Measurements from ENCODE around the gene ZNF281.

ZNF281 gene

DNA sequence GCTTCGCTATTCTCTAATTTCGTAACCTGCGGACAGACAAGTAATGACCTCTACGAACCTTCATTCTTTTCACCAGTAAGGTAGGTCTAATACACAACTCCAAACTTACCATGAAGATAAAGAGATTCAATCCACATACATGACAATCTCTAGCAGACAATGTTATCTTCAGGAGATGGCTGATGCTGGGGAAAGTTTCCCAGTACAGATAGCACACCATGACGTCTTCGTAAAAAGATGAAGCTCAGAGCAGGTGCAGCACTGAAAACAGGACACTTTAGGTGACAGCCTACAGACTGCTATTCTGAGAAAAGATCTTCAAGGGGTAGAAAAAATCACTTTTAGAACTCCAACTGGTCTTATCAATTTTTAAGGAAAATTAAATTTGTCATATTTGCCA, 41.3 kb downstream of the ZNF281 start:
- no peaks in the 10 kb centered on the region for H3K36me3 ChIP-seq (replicated peaks; ENCODE audit: insufficient read depth, low read length)
- H3K4me2 ChIP-seq (ENCODE audit: low read depth, low read length), result no peak overlapping the region
- H3F3A ChIP-seq (ENCODE audit: insufficient read depth, low read length), result no peaks in the 10 kb centered on the region
- H3K27me3 ChIP-seq (replicated peaks; ENCODE audit: insufficient read depth, low read length), result no peaks in the 10 kb centered on the region
- H3K79me2 ChIP-seq (ENCODE audit: low read length), result no peaks in the 10 kb centered on the region
- no peak overlapping the region for H3K4me3 ChIP-seq (ENCODE audit: low read length)
- no peaks in the 10 kb centered on the region for H4K20me1 ChIP-seq (ENCODE audit: insufficient read depth, low read length)
- H3K4me1 ChIP-seq (ENCODE audit: low read length), result peaks cover 8% of the 10 kb centered on the region; the same call in 1 of the 2 replicates
- H3K27ac ChIP-seq (ENCODE audit: low read length), result no peak overlapping the region
- H3K9me2 ChIP-seq (replicated peaks; ENCODE audit: insufficient read depth, low read length), result no peaks in the 10 kb centered on the region
- no peak overlapping the region for H3K9ac ChIP-seq (ENCODE audit: low read length)
- no peak for DNase-seq
- no peak for TF ChIP-seq EZH2 (optimal IDR thresholded peaks at IDR 0.05; ENCODE audit: low read depth, low read length)
- TF ChIP-seq, protein P1, sequence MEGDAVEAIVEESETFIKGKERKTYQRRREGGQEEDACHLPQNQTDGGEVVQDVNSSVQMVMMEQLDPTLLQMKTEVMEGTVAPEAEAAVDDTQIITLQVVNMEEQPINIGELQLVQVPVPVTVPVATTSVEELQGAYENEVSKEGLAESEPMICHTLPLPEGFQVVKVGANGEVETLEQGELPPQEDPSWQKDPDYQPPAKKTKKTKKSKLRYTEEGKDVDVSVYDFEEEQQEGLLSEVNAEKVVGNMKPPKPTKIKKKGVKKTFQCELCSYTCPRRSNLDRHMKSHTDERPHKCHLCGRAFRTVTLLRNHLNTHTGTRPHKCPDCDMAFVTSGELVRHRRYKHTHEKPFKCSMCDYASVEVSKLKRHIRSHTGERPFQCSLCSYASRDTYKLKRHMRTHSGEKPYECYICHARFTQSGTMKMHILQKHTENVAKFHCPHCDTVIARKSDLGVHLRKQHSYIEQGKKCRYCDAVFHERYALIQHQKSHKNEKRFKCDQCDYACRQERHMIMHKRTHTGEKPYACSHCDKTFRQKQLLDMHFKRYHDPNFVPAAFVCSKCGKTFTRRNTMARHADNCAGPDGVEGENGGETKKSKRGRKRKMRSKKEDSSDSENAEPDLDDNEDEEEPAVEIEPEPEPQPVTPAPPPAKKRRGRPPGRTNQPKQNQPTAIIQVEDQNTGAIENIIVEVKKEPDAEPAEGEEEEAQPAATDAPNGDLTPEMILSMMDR (IDR thresholded peaks at IDR 0.05; ENCODE audit: low read length), result no peak
- TF ChIP-seq EZH2phosphoT487 (IDR thresholded peaks at IDR 0.05; ENCODE audit: low read length), result no peak
- H2AFZ ChIP-seq (ENCODE audit: low read length), result no peak overlapping the region
- no peaks in the 10 kb centered on the region for H3K9me3 ChIP-seq (replicated peaks; ENCODE audit: insufficient read depth, low read length)

DNA sequence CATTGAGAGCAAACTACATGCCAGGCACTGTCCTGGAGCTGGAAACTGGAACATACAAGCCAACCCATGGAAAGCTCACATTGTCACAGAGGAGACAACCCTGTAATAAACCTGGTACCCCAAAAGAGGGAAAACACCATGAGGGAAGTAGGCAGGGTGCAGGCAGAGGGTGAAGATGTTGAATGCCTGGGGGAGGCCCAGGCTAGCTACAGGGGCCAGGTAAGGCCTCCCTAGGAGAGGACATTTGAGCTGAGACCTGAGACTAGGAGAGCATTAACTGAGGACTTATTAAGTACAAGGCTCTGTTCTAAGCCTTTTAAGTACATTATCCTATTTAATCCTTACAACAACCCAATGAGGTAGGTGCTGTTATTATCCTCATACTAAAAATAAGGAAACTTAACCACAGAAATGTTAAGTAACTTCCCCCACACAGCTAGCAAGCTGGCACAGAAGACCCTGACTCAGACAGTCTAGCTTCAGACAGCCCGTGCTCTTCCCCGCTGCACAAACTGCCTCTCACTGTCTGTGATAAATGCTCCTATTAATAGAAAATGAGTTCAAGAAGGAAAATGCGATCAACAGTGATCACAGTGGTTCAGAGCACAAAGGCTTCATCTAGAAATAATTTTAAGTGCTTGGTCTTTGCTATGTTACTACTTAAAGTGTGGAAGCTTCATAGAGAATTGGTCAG, 41.8 kb downstream of the ZNF281 start:
- Histone ChIP-seq H3K27ac (ENCODE audit: low read length) (no peak overlapping the region), H4K20me1 (ENCODE audit: insufficient read depth, low read length) (no peaks in the 10 kb centered on the region), H3F3A (ENCODE audit: insufficient read depth, low read length) (no peaks in the 10 kb centered on the region), H3K4me1 (ENCODE audit: low read length) (peaks cover 8% of the 10 kb centered on the region; the same call in 1 of the 2 replicates), H2AFZ (ENCODE audit: low read length) (no peak overlapping the region), H3K27me3 (replicated peaks; ENCODE audit: insufficient read depth, low read length) (no peaks in the 10 kb centered on the region), H3K9me3 (replicated peaks; ENCODE audit: insufficient read depth, low read length) (no peaks in the 10 kb centered on the region), H3K9ac (ENCODE audit: low read length) (no peak overlapping the region), H3K4me3 (ENCODE audit: low read length) (no peak overlapping the region), H3K4me2 (ENCODE audit: low read depth, low read length) (no peak overlapping the region), H3K79me2 (ENCODE audit: low read length) (no peaks in the 10 kb centered on the region), H3K9me2 (replicated peaks; ENCODE audit: insufficient read depth, low read length) (no peaks in the 10 kb centered on the region), H3K36me3 (replicated peaks; ENCODE audit: insufficient read depth, low read length) (no peaks in the 10 kb centered on the region)
- DNase-seq, result no peak
- TF ChIP-seq, protein P1 (IDR thresholded peaks at IDR 0.05; ENCODE audit: low read length), result no peak
- no peak for TF ChIP-seq EZH2 (optimal IDR thresholded peaks at IDR 0.05; ENCODE audit: low read depth, low read length)
- no peak for TF ChIP-seq EZH2phosphoT487 (IDR thresholded peaks at IDR 0.05; ENCODE audit: low read length)

DNA sequence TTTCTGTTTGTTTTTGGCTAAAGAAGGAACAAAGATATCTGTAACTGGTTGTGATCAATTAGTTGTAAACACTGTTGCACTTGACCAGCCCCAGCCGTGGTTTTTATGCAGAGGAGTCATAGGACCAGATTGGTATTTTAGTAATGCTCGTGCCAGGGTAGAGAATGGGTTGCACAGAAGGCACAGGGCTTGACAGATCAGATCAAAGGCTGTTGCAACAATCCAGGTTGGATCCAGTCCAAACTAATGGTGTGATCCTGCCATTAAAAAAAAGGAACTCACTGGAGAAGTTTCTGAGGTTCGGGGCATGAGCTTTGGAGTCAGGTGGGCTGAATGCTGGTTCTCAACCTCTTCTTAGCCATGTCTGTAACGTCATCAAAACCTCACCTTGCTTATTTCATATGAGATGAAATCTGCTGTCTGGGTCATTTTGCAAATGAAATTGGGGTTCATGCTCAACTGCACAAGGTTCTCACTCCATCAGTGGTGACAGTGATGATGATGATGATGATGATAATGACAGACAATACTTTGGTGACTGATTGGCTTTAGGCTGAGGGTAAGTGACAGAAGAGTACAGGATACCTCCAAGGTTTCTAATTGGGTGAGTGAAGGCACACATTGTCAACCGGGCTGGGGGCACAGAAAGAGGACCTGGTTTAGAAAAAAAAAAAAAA, 43.1 kb downstream of the ZNF281 start:
- no peaks in the 10 kb centered on the region for H3K79me2 ChIP-seq (ENCODE audit: low read length)
- H3K27ac ChIP-seq (ENCODE audit: low read length), result no peak overlapping the region
- H3K27me3 ChIP-seq (replicated peaks; ENCODE audit: insufficient read depth, low read length), result no peaks in the 10 kb centered on the region
- H3K9ac ChIP-seq (ENCODE audit: low read length), result no peak overlapping the region
- no peaks in the 10 kb centered on the region for H3K36me3 ChIP-seq (replicated peaks; ENCODE audit: insufficient read depth, low read length)
- no peak for TF ChIP-seq EZH2 (optimal IDR thresholded peaks at IDR 0.05; ENCODE audit: low read depth, low read length)
- TF ChIP-seq, protein P1 (IDR thresholded peaks at IDR 0.05; ENCODE audit: low read length), result no peak
- no peak for TF ChIP-seq EZH2phosphoT487 (IDR thresholded peaks at IDR 0.05; ENCODE audit: low read length)
- no peaks in the 10 kb centered on the region for H4K20me1 ChIP-seq (ENCODE audit: insufficient read depth, low read length)
- no peak overlapping the region for H3K4me2 ChIP-seq (ENCODE audit: low read depth, low read length)
- no peaks in the 10 kb centered on the region for H3K9me3 ChIP-seq (replicated peaks; ENCODE audit: insufficient read depth, low read length)
- DNase-seq, result no peak
- H3K9me2 ChIP-seq (replicated peaks; ENCODE audit: insufficient read depth, low read length), result no peaks in the 10 kb centered on the region
- no peak overlapping the region for H2AFZ ChIP-seq (ENCODE audit: low read length)
- no peaks in the 10 kb centered on the region for H3F3A ChIP-seq (ENCODE audit: insufficient read depth, low read length)
- H3K4me1 ChIP-seq (ENCODE audit: low read length), result peaks cover 8% of the 10 kb centered on the region; the same call in 1 of the 2 replicates
- H3K4me3 ChIP-seq (ENCODE audit: low read length), result no peak overlapping the region

Data from MM.1S (cell line).